ENCODE measurements around the gene MAP3K15. TPM values are rescaled to one million over a fixed set of nuclear protein-coding genes. Genes with fewer than 3 reads are reported as not detected.
"Not testable (repeated sequence)": the region's sequence is repeated elsewhere in the genome, so short reads cannot be mapped to it uniquely, and the experiment has no call there.

MAP3K15 gene
- total and polyA plus RNA-seq, 2 experiments from 2014 or later: not detected

DNA sequence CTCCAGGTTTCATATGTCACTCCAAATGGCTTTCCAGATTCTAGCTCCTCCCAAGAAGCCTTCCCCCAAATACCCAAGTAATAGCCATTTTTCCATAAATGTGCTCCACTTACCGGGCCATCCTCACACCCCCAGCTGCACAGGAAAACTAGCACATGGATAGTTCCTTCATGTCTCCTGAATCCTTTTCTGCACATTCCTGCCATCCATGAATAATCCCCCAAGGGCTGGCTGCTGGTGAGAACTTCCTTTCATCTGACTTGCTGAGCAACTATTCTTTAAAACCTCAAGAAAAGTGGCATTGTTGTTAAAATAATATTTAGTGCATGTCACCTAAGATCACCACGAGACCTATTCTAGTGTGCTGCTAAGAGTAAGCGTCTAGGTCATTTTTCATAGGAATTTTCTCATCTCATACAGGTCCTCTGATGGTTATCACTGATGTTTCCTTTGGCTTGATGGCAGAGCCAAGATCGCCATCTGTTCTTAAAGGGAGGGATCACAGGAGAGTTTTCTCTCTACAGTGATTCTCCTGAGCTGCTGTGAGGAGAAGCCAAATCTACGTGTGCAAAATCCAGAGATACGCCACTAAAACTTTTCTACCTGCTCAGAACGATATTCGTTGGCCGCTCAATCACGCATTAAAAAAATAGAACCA, 71.3 kb downstream of the MAP3K15 start:
- in situ Hi-C loops (cut with MboI): no loop called here
- Histone ChIP-seq H3K9me2 (ENCODE audit: insufficient read depth) (no peaks in the 10 kb centered on the region), H3K4me2 (ENCODE audit: unreplicated experiment) (no peak overlapping the region), H4K20me1 (ENCODE audit: insufficient read depth) (no peaks in the 10 kb centered on the region), H3F3A (ENCODE audit: insufficient read depth) (no peaks in the 10 kb centered on the region), H3K4me3 (no peak overlapping the region), H3K27me3 (replicated peaks; ENCODE audit: insufficient read depth) (no peaks in the 10 kb centered on the region), H3K36me3 (ENCODE audit: low read depth) (no peaks in the 10 kb centered on the region), H3K9ac (no peak overlapping the region), H2AFZ (no peak overlapping the region), H3K27ac (no peak overlapping the region), H3K9me3 (ENCODE audit: low read depth) (no peaks in the 10 kb centered on the region), H3K79me2 (ENCODE audit: insufficient read depth) (no peaks in the 10 kb centered on the region), H3K4me1 (ENCODE audit: insufficient read depth) (no peaks in the 10 kb centered on the region)
- 55 to 57% methylated on average over 10 of the region's 10 CpGs for WGBS, 2 experiments (ENCODE audit: low coverage in 1 of 2, low lambda C conversion rate in 2 of 2, missing lambda C conversion rate in 2 of 2)
- no peak for DNase-seq
- no peak for TF ChIP-seq EZH2 (IDR thresholded peaks at IDR 0.05; ENCODE audit: insufficient read depth, poor library complexity, severe bottlenecking)
- no peak for TF ChIP-seq EZH2phosphoT487 (IDR thresholded peaks at IDR 0.05; ENCODE audit: insufficient read depth, low read depth)

GRCh38 chrX:19440713-19441112, 74.6 kb downstream of the MAP3K15 start:
- no peaks in the 10 kb centered on the region for H3K9me2 ChIP-seq (ENCODE audit: insufficient read depth)
- H4K20me1 ChIP-seq (ENCODE audit: insufficient read depth): no peaks in the 10 kb centered on the region

DNA sequence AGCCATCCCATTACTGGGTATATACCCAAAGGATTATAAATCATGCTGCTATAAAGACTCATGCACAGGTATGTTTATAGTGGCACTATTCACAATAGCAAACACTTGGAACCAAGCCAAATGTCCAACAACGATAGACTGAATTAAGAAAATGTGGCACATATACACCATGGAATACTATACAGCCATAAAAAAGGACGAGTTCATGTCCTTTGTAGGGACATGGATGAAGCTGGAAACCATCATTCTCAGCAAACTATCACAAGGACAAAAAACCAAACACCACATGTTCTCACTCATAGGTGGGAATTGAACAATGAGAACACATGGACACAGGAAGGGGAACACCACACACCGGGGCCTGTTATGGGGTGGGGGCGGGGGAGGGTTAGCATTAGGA, 92.6 kb downstream of the MAP3K15 start:
- H3K27me3 ChIP-seq (replicated peaks; ENCODE audit: insufficient read depth); H3K79me2 ChIP-seq (ENCODE audit: insufficient read depth); H2AFZ ChIP-seq; H3K9ac ChIP-seq; H3K4me1 ChIP-seq (ENCODE audit: insufficient read depth); H3K36me3 ChIP-seq (ENCODE audit: low read depth); DNase-seq; H3K4me3 ChIP-seq; H4K20me1 ChIP-seq (ENCODE audit: insufficient read depth); H3K9me2 ChIP-seq (ENCODE audit: insufficient read depth); H3F3A ChIP-seq (ENCODE audit: insufficient read depth); H3K27ac ChIP-seq; H3K4me2 ChIP-seq (ENCODE audit: unreplicated experiment); H3K9me3 ChIP-seq (ENCODE audit: low read depth); in situ Hi-C loops (cut with MboI): not testable (repeated sequence)
- 7 to 41% methylated on average over 2 to 4 of the region's 4 CpGs for WGBS, 2 experiments (ENCODE audit: low coverage in 1 of 2, low lambda C conversion rate in 2 of 2, missing lambda C conversion rate in 2 of 2)

More at GRCh38 chrX:19440713-19441112, 74.6 kb downstream of the MAP3K15 start:
- in situ Hi-C loops (cut with MboI): no loop called here
- H3F3A ChIP-seq (ENCODE audit: insufficient read depth): no peaks in the 10 kb centered on the region
- no peak overlapping the region for H3K4me2 ChIP-seq (ENCODE audit: unreplicated experiment)
- no peaks in the 10 kb centered on the region for H3K79me2 ChIP-seq (ENCODE audit: insufficient read depth)
- H3K27me3 ChIP-seq (replicated peaks; ENCODE audit: insufficient read depth): no peaks in the 10 kb centered on the region
- peak; percentile 3 for DNase-seq
- no peak overlapping the region for H3K27ac ChIP-seq
- WGBS, 2 experiments (ENCODE audit: low coverage in 1 of 2, low lambda C conversion rate in 2 of 2, missing lambda C conversion rate in 2 of 2): 3 to 15% methylated on average over 3 of the region's 3 CpGs
- TF ChIP-seq EZH2phosphoT487 (IDR thresholded peaks at IDR 0.05; ENCODE audit: insufficient read depth, low read depth) (no peak), EZH2 (IDR thresholded peaks at IDR 0.05; ENCODE audit: insufficient read depth, poor library complexity, severe bottlenecking) (no peak)
- no peaks in the 10 kb centered on the region for H3K9me3 ChIP-seq (ENCODE audit: low read depth)
- H3K9ac ChIP-seq: no peak overlapping the region
- H2AFZ ChIP-seq: no peak overlapping the region
- no peak overlapping the region for H3K4me3 ChIP-seq
- H3K4me1 ChIP-seq (ENCODE audit: insufficient read depth): no peaks in the 10 kb centered on the region
- H3K36me3 ChIP-seq (ENCODE audit: low read depth): no peaks in the 10 kb centered on the region

DNA sequence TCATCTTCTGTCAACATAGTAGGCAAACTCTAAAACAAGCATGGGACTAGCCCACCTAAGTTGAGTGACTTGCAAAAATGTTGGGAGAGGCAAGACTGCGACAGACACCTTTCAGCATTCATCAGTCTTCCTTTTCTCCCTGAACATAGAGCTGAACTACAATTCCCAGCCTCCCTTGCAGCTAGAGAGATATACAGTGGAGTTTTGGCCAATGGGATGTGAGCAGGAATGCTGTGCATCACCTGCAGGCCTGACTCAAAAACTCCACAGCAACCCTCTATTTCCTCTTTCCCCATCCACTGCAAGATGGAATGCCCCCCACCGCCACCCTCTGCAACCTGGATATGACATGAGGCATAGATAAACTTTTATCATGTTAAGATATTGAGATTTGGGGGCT, 105.0 kb downstream of the MAP3K15 start:
- Histone ChIP-seq H3K79me2 (ENCODE audit: insufficient read depth) (no peaks in the 10 kb centered on the region), H2AFZ (no peak overlapping the region), H3K4me1 (ENCODE audit: insufficient read depth) (no peaks in the 10 kb centered on the region), H3F3A (ENCODE audit: insufficient read depth) (no peaks in the 10 kb centered on the region), H3K4me2 (ENCODE audit: unreplicated experiment) (no peak overlapping the region), H3K4me3 (no peak overlapping the region), H4K20me1 (ENCODE audit: insufficient read depth) (no peaks in the 10 kb centered on the region), H3K9me3 (ENCODE audit: low read depth) (no peaks in the 10 kb centered on the region), H3K27ac (no peak overlapping the region), H3K27me3 (replicated peaks; ENCODE audit: insufficient read depth) (no peaks in the 10 kb centered on the region), H3K9me2 (ENCODE audit: insufficient read depth) (no peaks in the 10 kb centered on the region), H3K36me3 (ENCODE audit: low read depth) (no peaks in the 10 kb centered on the region), H3K9ac (no peak overlapping the region)
- 16 to 28% methylated on average over 2 of the region's 2 CpGs for WGBS, 2 experiments (ENCODE audit: low coverage in 1 of 2, low lambda C conversion rate in 2 of 2, missing lambda C conversion rate in 2 of 2)
- TF ChIP-seq EZH2 (IDR thresholded peaks at IDR 0.05; ENCODE audit: insufficient read depth, poor library complexity, severe bottlenecking) (no peak), EZH2phosphoT487 (IDR thresholded peaks at IDR 0.05; ENCODE audit: insufficient read depth, low read depth) (no peak)
- no peak for DNase-seq
- in situ Hi-C loops (cut with MboI): no loop called here

DNA sequence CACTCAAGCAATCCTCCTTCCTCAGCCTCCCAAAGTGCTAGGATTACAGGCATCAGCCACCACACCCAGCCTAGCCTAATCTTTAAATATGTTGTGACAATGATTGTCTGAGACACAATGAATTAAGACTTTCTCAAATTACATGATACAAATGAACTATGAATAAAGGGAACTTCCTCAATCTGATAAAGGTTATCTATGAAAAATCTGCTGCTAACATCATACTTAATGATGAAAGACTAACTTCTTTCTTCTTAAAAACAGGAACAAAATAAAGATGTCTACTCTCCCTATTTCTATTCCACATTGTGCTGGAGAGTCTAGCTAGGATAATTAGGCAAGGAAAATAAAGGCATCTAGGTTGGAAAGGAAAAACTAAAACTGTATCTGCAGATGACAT, 111.6 kb downstream of the MAP3K15 start:
- in situ Hi-C loops (cut with MboI): no loop called here
- H3K27ac ChIP-seq: no peak overlapping the region
- H3K4me2 ChIP-seq (ENCODE audit: unreplicated experiment): no peak overlapping the region
- H3K4me1 ChIP-seq (ENCODE audit: insufficient read depth): no peaks in the 10 kb centered on the region
- H3K36me3 ChIP-seq (ENCODE audit: low read depth): no peaks in the 10 kb centered on the region
- H2AFZ ChIP-seq: no peak overlapping the region
- H3K9ac ChIP-seq: no peak overlapping the region
- H3F3A ChIP-seq (ENCODE audit: insufficient read depth): no peaks in the 10 kb centered on the region
- no peaks in the 10 kb centered on the region for H3K9me3 ChIP-seq (ENCODE audit: low read depth)
- no peaks in the 10 kb centered on the region for H3K79me2 ChIP-seq (ENCODE audit: insufficient read depth)
- H3K27me3 ChIP-seq (replicated peaks; ENCODE audit: insufficient read depth): no peaks in the 10 kb centered on the region
- DNase-seq: no peak
- TF ChIP-seq EZH2phosphoT487 (IDR thresholded peaks at IDR 0.05; ENCODE audit: insufficient read depth, low read depth) (no peak), EZH2 (IDR thresholded peaks at IDR 0.05; ENCODE audit: insufficient read depth, poor library complexity, severe bottlenecking) (no peak)
- no peak overlapping the region for H3K4me3 ChIP-seq
- no peaks in the 10 kb centered on the region for H4K20me1 ChIP-seq (ENCODE audit: insufficient read depth)
- no peaks in the 10 kb centered on the region for H3K9me2 ChIP-seq (ENCODE audit: insufficient read depth)

Data from GM23248 (cell line).